Panc1 (cell line): ENCODE measurements around the gene C16orf90.

Source experiments
- CTCF ChIP-seq: fragments of 450-650 bp; IDR thresholded peaks from 2 replicates; pipeline ENCODE4 v1.5.1; 2017; ENCODE audit warnings: mild to moderate bottlenecking
- REST ChIP-seq, 2 experiments: IDR thresholded peaks; 2 replicates each; pipeline ENCODE4 v1.6.1; 2011 to 2012; ENCODE audit warnings: low read depth in 2 of 2, control low read depth in 1 of 2, low read length in 1 of 2, mild to moderate bottlenecking in 1 of 2, moderate library complexity in 1 of 2; ENCODE audit not compliant: insufficient read depth in 1 of 2

- TF ChIP-seq CTCF = no peak
- TF ChIP-seq REST (IDR thresholded peaks at IDR 0.05; ENCODE audit: insufficient read depth in 1 of 2, low read depth in 2 of 2, low read length in 1 of 2) = no peak
These were observed 6.6 kb upstream of the C16orf90 start for GRCh38 chr16:3501783-3502400.
